Measurements from ENCODE around the gene P3H1.

The P3H1 gene

GRCh38 chr1:42731585-42731984 is 35.2 kb downstream of the P3H1 start:
- TF ChIP-seq CTCF (IDR thresholded peaks at IDR 0.05) = no peak

- peak; percentile 64 for TF ChIP-seq CTCF (IDR thresholded peaks at IDR 0.05)
Observed at GRCh38 chr1:42730988-42731387, 35.8 kb downstream of the P3H1 start.

DNA sequence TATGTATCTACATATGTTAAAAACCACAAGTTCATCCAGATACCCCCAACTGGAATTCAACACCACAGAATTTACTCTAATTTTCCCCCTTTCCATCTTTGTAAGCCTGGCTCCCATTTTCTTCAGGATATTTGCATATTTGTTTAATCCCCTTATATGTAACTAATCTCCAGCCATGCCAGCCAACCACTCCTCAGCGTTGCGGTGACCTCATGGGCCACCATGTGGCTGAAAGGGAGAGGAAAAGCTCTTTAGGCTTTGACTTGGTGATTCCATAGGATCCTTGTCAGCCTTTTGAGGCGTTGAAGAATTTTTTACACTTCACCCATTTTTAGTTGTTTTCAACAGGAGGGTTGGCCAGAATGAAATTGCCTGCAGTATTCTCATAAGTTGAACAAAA is 36.8 kb downstream of the P3H1 start:
- no peak for TF ChIP-seq CTCF (IDR thresholded peaks at IDR 0.05)

DNA sequence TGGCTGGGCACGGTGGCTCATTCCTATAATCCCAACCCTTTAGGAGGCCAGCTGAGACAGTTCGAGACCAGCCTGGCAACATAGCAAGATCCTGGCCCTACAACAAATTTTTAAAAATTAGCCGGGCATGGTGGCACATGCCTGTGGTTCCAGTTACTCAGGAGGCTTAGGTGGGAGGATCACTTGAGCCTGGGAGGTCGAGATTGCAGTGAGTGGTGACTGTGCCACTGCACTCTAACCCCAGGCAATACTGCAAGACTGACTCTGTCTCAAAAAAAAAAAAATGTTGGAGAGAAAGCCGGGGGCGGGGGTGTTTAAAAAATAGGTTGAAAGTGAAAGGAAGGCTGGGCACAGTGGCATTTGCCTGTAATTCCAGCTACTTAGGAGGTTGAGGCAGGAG is 43.3 kb downstream of the P3H1 start:
- no peak for TF ChIP-seq CTCF (IDR thresholded peaks at IDR 0.05)

- no peak for TF ChIP-seq CTCF (IDR thresholded peaks at IDR 0.05)
Observed at GRCh38 chr1:42721926-42722325, 44.9 kb downstream of the P3H1 start.

- no peak for TF ChIP-seq CTCF (IDR thresholded peaks at IDR 0.05)
Observed at GRCh38 chr1:42720868-42721267, 46.0 kb downstream of the P3H1 start.

- TF ChIP-seq CTCF (IDR thresholded peaks at IDR 0.05) = no peak
Observed at GRCh38 chr1:42713293-42713692, 53.5 kb downstream of the P3H1 start.

DNA sequence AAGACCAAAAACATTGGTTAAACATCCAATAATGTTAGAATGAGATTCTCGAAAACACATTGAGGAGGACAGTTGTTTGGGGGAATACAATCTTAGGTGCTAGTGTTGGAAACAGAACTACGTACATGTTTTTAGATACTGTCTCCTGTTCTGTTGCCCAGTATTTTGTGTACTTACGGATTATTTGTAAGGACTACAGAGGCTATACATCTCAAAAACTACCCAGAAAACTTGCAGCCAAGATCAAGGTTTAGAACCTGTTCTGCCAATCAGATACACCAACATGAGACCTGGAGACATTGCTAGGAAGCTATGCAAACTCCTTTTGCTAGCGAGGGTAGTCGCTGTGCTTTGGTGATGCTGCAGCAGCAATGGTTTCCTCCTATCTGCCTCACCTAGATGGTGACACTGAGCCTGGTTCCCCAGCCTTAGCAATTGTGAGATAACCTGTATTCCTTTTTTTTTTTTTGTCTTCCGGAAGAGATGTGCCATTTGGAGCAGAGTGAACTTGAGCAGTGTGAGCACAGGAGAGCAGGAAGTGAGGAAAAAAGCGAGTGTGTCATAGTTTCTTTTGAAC is 62.9 kb downstream of the P3H1 start:
- no peak for TF ChIP-seq CTCF (IDR thresholded peaks at IDR 0.05)
